ENCODE data around the gene TMEM182. TPM values are rescaled to one million over a fixed set of nuclear protein-coding genes. Genes with fewer than 3 reads are reported as not detected.

TMEM182 gene
- total and polyA plus RNA-seq, 9 of the 15 experiments (the other 6 are each of a cell fraction or from before 2014, with no cell fraction given), result 5.2 to 11.4 (median 7.5) TPM

DNA sequence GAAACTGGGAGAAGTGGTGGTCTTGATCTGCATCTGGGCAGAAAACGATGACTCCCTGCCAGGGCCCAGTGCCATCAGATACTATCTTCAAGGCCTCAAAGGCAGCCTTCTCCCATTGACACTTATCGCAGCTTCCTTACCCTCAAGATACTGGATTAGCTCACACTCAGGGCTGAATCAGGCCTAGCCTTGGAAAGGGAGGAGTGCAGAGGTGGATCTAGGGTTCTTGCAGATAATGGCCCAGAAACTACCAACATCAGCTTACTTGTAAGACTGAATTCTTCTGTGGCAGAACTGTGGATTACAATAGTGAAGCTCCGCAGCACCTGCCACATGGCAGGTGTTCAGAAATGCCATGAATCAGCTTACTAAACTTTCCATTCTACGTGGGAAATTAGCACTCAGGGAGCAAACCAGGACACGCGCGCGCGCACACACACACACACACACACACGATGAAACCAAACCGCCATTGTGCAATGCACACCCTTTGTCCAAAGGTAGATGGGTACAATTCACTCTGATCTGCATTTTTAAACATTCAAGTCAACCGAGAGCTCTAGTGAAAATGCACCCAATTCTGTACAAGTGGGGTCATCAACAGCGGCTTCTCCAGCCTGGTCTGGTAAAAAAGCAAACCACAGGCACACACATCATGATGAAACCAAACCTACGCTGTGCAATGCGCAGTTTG lies 26.3 kb upstream of the TMEM182 start (continued):
- no peak for TF ChIP-seq MBD2 (IDR thresholded peaks at IDR 0.05; ENCODE audit: borderline replicate concordance, low read depth)
- TF ChIP-seq, protein P1, sequence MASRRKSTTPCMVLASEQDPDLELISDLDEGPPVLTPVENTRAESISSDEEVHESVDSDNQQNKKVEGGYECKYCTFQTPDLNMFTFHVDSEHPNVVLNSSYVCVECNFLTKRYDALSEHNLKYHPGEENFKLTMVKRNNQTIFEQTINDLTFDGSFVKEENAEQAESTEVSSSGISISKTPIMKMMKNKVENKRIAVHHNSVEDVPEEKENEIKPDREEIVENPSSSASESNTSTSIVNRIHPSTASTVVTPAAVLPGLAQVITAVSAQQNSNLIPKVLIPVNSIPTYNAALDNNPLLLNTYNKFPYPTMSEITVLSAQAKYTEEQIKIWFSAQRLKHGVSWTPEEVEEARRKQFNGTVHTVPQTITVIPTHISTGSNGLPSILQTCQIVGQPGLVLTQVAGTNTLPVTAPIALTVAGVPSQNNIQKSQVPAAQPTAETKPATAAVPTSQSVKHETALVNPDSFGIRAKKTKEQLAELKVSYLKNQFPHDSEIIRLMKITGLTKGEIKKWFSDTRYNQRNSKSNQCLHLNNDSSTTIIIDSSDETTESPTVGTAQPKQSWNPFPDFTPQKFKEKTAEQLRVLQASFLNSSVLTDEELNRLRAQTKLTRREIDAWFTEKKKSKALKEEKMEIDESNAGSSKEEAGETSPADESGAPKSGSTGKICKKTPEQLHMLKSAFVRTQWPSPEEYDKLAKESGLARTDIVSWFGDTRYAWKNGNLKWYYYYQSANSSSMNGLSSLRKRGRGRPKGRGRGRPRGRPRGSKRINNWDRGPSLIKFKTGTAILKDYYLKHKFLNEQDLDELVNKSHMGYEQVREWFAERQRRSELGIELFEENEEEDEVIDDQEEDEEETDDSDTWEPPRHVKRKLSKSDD (conservative IDR thresholded peaks at IDR 0.05; ENCODE audit: low read length), result no peak
- TF ChIP-seq SMAD2 (IDR thresholded peaks at IDR 0.05; ENCODE audit: low read depth, low read length), result no peak
- TF ChIP-seq MYNN (IDR thresholded peaks at IDR 0.05), result no peak
- no peak for TF ChIP-seq MYNN (CRISPR knock-in tag; IDR thresholded peaks at IDR 0.05)
- TF ChIP-seq, protein P2, sequence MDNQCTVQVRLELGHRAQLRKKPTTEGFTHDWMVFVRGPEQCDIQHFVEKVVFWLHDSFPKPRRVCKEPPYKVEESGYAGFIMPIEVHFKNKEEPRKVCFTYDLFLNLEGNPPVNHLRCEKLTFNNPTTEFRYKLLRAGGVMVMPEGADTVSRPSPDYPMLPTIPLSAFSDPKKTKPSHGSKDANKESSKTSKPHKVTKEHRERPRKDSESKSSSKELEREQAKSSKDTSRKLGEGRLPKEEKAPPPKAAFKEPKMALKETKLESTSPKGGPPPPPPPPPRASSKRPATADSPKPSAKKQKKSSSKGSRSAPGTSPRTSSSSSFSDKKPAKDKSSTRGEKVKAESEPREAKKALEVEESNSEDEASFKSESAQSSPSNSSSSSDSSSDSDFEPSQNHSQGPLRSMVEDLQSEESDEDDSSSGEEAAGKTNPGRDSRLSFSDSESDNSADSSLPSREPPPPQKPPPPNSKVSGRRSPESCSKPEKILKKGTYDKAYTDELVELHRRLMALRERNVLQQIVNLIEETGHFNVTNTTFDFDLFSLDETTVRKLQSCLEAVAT (IDR thresholded peaks at IDR 0.05), result no peak
- no peak for TF ChIP-seq TEAD4 (IDR thresholded peaks at IDR 0.05; ENCODE audit: low read length)
- TF ChIP-seq TEAD4 (CRISPR knock-in tag; IDR thresholded peaks at IDR 0.05; ENCODE audit: borderline replicate concordance), result no peak
- no peak for TF ChIP-seq CHD2 (IDR thresholded peaks at IDR 0.05; ENCODE audit: low read depth, low read length)
- no peak for TF ChIP-seq HNRNPK (IDR thresholded peaks at IDR 0.05; ENCODE audit: low read depth, low read length, poor library complexity, severe bottlenecking)
- no peak for TF ChIP-seq BACH1 (tag; IDR thresholded peaks at IDR 0.05)
- TF ChIP-seq NFATC3 (IDR thresholded peaks at IDR 0.05), result no peak
- TF ChIP-seq, protein P3, sequence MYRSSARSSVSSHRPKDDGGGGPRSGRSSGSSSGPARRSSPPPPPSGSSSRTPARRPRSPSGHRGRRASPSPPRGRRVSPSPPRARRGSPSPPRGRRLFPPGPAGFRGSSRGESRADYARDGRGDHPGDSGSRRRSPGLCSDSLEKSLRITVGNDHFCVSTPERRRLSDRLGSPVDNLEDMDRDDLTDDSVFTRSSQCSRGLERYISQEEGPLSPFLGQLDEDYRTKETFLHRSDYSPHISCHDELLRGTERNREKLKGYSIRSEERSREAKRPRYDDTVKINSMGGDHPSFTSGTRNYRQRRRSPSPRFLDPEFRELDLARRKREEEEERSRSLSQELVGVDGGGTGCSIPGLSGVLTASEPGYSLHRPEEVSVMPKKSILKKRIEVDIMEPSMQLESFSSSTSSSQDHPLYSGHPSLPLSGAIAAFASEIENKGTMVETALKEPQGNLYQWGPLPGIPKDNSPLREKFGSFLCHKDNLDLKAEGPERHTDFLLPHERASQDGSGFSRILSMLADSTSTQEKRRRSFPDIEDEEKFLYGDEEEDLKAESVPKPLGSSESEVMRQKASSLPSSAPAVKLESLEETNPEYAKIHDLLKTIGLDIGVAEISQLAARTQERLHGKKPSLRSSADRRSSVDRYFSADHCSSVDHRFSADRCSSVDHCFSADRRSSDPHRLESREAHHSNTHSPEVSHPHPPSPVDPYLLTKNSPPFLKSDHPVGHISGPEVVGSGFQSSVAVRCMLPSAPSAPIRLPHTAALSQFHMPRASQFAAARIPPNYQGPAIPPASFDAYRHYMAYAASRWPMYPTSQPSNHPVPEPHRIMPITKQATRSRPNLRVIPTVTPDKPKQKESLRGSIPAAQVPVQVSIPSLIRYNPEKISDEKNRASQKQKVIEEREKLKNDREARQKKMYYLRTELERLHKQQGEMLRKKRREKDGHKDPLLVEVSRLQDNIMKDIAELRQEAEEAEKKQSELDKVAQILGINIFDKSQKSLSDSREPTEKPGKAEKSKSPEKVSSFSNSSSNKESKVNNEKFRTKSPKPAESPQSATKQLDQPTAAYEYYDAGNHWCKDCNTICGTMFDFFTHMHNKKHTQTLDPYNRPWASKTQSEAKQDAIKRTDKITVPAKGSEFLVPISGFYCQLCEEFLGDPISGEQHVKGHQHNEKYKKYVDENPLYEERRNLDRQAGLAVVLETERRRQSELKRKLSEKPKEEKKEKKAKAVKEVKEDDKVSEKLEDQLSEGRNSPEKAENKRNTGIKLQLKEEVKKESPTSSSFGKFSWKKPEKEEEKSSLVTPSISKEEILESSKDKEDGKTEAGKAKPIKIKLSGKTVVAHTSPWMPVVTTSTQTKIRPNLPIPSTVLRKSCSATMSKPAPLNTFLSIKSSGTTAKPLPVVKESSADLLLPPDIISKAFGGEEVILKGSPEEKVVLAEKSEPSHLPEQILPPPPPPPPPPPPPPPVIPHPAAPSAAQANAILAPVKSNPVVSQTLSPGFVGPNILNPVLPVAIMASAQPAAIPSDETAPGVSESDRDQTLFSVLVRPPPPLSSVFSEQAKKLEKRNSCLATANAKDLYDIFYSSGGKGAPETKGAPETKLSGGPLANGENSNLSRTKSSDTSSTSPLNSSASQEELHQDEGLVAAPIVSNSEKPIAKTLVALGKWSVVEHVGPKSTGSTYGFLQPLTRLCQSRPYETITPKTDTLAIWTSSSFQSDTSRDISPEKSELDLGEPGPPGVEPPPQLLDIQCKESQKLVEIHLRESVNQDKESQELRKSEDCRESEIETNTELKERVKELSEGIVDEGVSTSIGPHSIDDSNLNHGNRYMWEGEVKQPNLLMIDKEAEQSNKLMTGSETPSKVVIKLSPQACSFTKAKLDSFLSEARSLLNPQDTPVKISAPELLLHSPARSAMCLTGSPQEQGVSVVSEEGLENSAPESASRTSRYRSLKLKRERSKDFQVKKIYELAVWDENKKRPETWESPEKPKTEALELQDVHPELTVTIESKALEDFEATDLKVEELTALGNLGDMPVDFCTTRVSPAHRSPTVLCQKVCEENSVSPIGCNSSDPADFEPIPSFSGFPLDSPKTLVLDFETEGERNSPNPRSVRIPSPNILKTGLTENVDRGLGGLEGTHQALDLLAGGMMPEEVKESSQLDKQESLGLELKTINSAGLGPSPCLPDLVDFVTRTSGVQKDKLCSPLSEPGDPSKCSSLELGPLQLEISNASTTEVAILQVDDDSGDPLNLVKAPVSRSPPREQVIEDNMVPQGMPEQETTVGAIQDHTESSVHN (IDR thresholded peaks at IDR 0.05; ENCODE audit: borderline replicate concordance in 1 of 2, low read depth in 1 of 2), result no peak
- TF ChIP-seq KLF1 (tag; IDR thresholded peaks at IDR 0.05), result no peak
- no peak for TF ChIP-seq STAG1 (CRISPR knock-in tag; IDR thresholded peaks at IDR 0.05; ENCODE audit: borderline replicate concordance)

Data from K562 (cell line).